HCT116 (cell line): ENCODE measurements around the gene ACTRT2. TPM values are rescaled to one million over a fixed set of nuclear protein-coding genes. Genes with fewer than 3 reads are reported as not detected.

Experiments used
- ATAC-seq: fragments of 200-7000 bp; cut with Tn5 transposase; 2 replicates; pipeline ENCODE4 v1.9.1; 2020; ENCODE audit warnings: mild to moderate bottlenecking, moderate library complexity
- BruUV-seq: library from RNA; stranded (reverse); fragments of 400-500 nt; replicated peaks from 2 replicates; lab custom pipeline; 2021; lab: Mats Ljungman, UMichigan
- CTCF ChIA-PET: fragments of 300-600 bp; sonication (Branson Sonifier 250); formaldehyde crosslinking; loops from one replicate; lab custom pipeline; 2021; ENCODE audit warnings: antibody characterized with exemption; lab: Charles Lee
- POLR2A ChIA-PET: fragments of 300-600, 350-600 bp; sonication (Branson Sonifier 250); formaldehyde crosslinking; loops from one replicate; lab custom pipeline; 2021; ENCODE audit warnings: antibody characterized with exemption; lab: Charles Lee
- RAD21 ChIA-PET, 2 experiments: fragments of 300-600 bp; sonication (Branson Sonifier 250); formaldehyde crosslinking; loops; one replicate each; lab custom pipeline; 2023; ENCODE audit warnings: low total read pairs in 2 of 2; ENCODE audit not compliant: uncharacterized antibody in 2 of 2, unreplicated experiment in 2 of 2, low non-redundant PET in 1 of 2; lab: Charles Lee
- DNase-seq: peaks from one replicate; pipeline ENCODE4 v3.0.0-alpha.2; 2010; ENCODE audit warnings: low read depth, low spot score
- H2AFZ ChIP-seq: fragments of 200-600 bp; shearing (Covaris generic), sonication (generic); 2 replicates; pipeline ENCODE4 v1.6.1; 2017; ENCODE audit warnings: low read depth, mixed run types, mixed read lengths, antibody characterized with exemption, low read length; ENCODE audit not compliant: poor library complexity, severe bottlenecking
- H3K27ac ChIP-seq: 2 replicates; pipeline ENCODE4 v1.5.1; 2012; ENCODE audit warnings: low read depth, low read length
- H3K27me3 ChIP-seq: fragments of 200-600 bp; sonication (generic); 2 replicates; pipeline ENCODE4 v1.6.1; 2016; ENCODE audit warnings: mixed run types, low read length, mixed read lengths; ENCODE audit not compliant: insufficient read depth
- H3K36me3 ChIP-seq, 2 experiments: fragments of 200-500 bp in 1 of 2; fragments of 200-600 bp in 1 of 2; sonication (Bioruptor generic) in 1 of 2; sonication (generic) in 1 of 2; 2 replicates each; pipeline versions ENCODE4 v1.5.1 to v1.6.1; 2014 to 2016; ENCODE audit warnings: low read length in 2 of 2, inconsistent platforms in 1 of 2, mixed read lengths in 1 of 2, mixed run types in 1 of 2; ENCODE audit not compliant: insufficient read depth in 2 of 2, control insufficient read depth in 1 of 2
- H3K4me1 ChIP-seq, 2 experiments: fragments of 200-600 bp in 1 of 2; sonication (generic) in 1 of 2; 2 replicates each; pipeline versions ENCODE4 v1.5.1 to v1.6.1; 2012 to 2017; ENCODE audit warnings: low read length in 2 of 2, inconsistent platforms in 1 of 2, mild to moderate bottlenecking in 1 of 2, mixed read lengths in 1 of 2, mixed run types in 1 of 2, moderate library complexity in 1 of 2; ENCODE audit not compliant: insufficient read depth in 2 of 2, control insufficient read depth in 1 of 2
- H3K4me2 ChIP-seq: fragments of 200-600 bp; sonication (generic); 2 replicates; pipeline ENCODE4 v1.6.1; 2017; ENCODE audit warnings: mixed run types, low read length, mixed read lengths
- H3K4me3 ChIP-seq, 2 experiments: fragments of 200-600 bp in 1 of 2; sonication (generic) in 1 of 2; replicated peaks in 1 of 2; 2 replicates each; pipeline ENCODE4 v1.5.1; 2011 to 2016; ENCODE audit warnings: low read length in 2 of 2, control low read depth in 1 of 2, low read depth in 1 of 2, mild to moderate bottlenecking in 1 of 2, mixed read lengths in 1 of 2, mixed run types in 1 of 2
- H3K79me2 ChIP-seq: fragments of 200-600 bp; sonication (generic); 2 replicates; pipeline ENCODE4 v1.6.1; 2017; ENCODE audit warnings: mild to moderate bottlenecking, mixed run types, low read length, moderate library complexity, mixed read lengths; ENCODE audit not compliant: insufficient read depth
- H3K9ac ChIP-seq: fragments of 200-600 bp; sonication (generic); 2 replicates; pipeline ENCODE4 v1.6.1; 2016; ENCODE audit warnings: low read length, mixed read lengths
- H3K9me2 ChIP-seq: fragments of 200-600 bp; sonication (generic), shearing (Covaris generic); 2 replicates; pipeline ENCODE4 v1.6.1; 2017; ENCODE audit warnings: mixed run types, mild to moderate bottlenecking, moderate library complexity; ENCODE audit not compliant: insufficient read depth
- H3K9me3 ChIP-seq, 2 experiments: fragments of 200-500 bp in 1 of 2; fragments of 200-600 bp in 1 of 2; sonication (Bioruptor generic) in 1 of 2; sonication (generic) in 1 of 2; 2 replicates each; pipeline ENCODE4 v1.6.1; 2014 to 2017; ENCODE audit warnings: low read length in 2 of 2, mixed read lengths in 2 of 2, inconsistent platforms in 1 of 2, low read depth in 1 of 2, mild to moderate bottlenecking in 1 of 2, mixed run types in 1 of 2, moderate library complexity in 1 of 2; ENCODE audit not compliant: control insufficient read depth in 1 of 2, insufficient read depth in 1 of 2
- H4K20me1 ChIP-seq: fragments of 200-600 bp; sonication (generic), shearing (Covaris generic); 2 replicates; pipeline ENCODE4 v1.6.1; 2017; ENCODE audit warnings: mixed run types, mild to moderate bottlenecking, moderate library complexity; ENCODE audit not compliant: insufficient read depth
- CBX3 ChIP-seq: IDR thresholded peaks from 2 replicates; pipeline ENCODE4 v1.6.1; 2012; ENCODE audit warnings: low read depth
- CEBPB ChIP-seq: IDR thresholded peaks from 2 replicates; pipeline ENCODE4 v1.6.1; 2012; ENCODE audit warnings: low read depth
- ELF1 ChIP-seq: IDR thresholded peaks from 2 replicates; pipeline ENCODE4 v1.6.1; 2012; ENCODE audit warnings: low read depth, borderline replicate concordance
- EZH2 ChIP-seq: fragments of 200-600 bp; sonication (generic); IDR thresholded peaks from 2 replicates; pipeline ENCODE4 v1.6.1; 2017; ENCODE audit warnings: antibody characterized with exemption, mixed run types
- EZH2phosphoT487 ChIP-seq: fragments of 200-600 bp; IDR thresholded peaks from 2 replicates; pipeline ENCODE4 v1.6.1; 2018; ENCODE audit warnings: antibody characterized with exemption, borderline replicate concordance
- FOSL1 ChIP-seq: IDR thresholded peaks from 2 replicates; pipeline ENCODE4 v1.6.1; 2012; ENCODE audit warnings: low read depth
- JUND ChIP-seq: IDR thresholded peaks from 2 replicates; pipeline ENCODE4 v1.6.1; 2012
- POLR2A ChIP-seq: IDR thresholded peaks from 2 replicates; pipeline ENCODE4 v1.7.0; 2011; ENCODE audit warnings: borderline replicate concordance; ENCODE audit not compliant: insufficient read depth, insufficient read length; ENCODE audit errors: extremely low read depth
- REST ChIP-seq: IDR thresholded peaks from 2 replicates; pipeline ENCODE4 v1.6.1; 2012; ENCODE audit warnings: low read depth
- SRF ChIP-seq: IDR thresholded peaks from 2 replicates; pipeline ENCODE4 v1.6.1; 2012; ENCODE audit warnings: low read depth
- TCF7L2 ChIP-seq: IDR thresholded peaks from 2 replicates; pipeline ENCODE4 v1.7.0; 2011; ENCODE audit warnings: borderline replicate concordance, inconsistent platforms; ENCODE audit not compliant: insufficient read depth, insufficient read length; ENCODE audit errors: extremely low read depth
- ZNF274 ChIP-seq: fragments of 200-500 bp; sonication (Bioruptor generic); IDR thresholded peaks from 2 replicates; pipeline ENCODE4 v1.6.1; 2014; ENCODE audit warnings: mild to moderate bottlenecking, low read depth, low read length, inconsistent platforms
- intact Hi-C: fragments of 100-400 bp; cut with micrococcal nuclease; formaldehyde crosslinking; loops from 2 replicates; pipeline ENCODE4 v1.10.0; 2022
- total RNA-seq: library from RNA; stranded (reverse); gene quantifications from one replicate; pipeline ENCODE4 v1.2.1, GENCODE V29; 2021; ENCODE audit not compliant: unreplicated experiment
- TF ChIP-seq, protein P1 (sequence below): IDR thresholded peaks from 2 replicates; pipeline ENCODE4 v1.6.1; 2012
- TF ChIP-seq, protein P2 (sequence below): IDR thresholded peaks from 2 replicates; pipeline ENCODE4 v1.6.1; 2012

The ACTRT2 gene
- total RNA-seq, 1 experiment from 2014 or later: not detected

- Histone ChIP-seq H3K27ac (no peak overlapping the region), H3K9me3 (no peaks in the 10 kb centered on the region), H3K9me2 (no peaks in the 10 kb centered on the region), H4K20me1 (no peaks in the 10 kb centered on the region), H3K4me3 (no peak overlapping the region), H3K4me1 (no peaks in the 10 kb centered on the region), H3K79me2 (no peaks in the 10 kb centered on the region), H3K4me2 (no peak overlapping the region), H3K27me3 (peaks cover 31% of the 10 kb centered on the region), H3K9ac (no peak overlapping the region), H2AFZ (no peak overlapping the region), H3K36me3 (no peaks in the 10 kb centered on the region)
- ATAC-seq (no peak), DNase-seq (no peak)
- intact Hi-C loops: no loop called here
- ChIA-PET CTCF (no interaction called here), POLR2A (no interaction called here), RAD21 (no interaction called here)
- no peak for TF ChIP-seq EZH2phosphoT487
- no peak for TF ChIP-seq CBX3
- TF ChIP-seq JUND: no peak
- no peak for TF ChIP-seq SRF
- TF ChIP-seq, protein P1, sequence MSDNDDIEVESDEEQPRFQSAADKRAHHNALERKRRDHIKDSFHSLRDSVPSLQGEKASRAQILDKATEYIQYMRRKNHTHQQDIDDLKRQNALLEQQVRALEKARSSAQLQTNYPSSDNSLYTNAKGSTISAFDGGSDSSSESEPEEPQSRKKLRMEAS: no peak
- TF ChIP-seq TCF7L2: no peak
- no peak for TF ChIP-seq POLR2A
- no peak for TF ChIP-seq FOSL1
- no peak for TF ChIP-seq ZNF274
- TF ChIP-seq EZH2: no peak
- TF ChIP-seq, protein P2, sequence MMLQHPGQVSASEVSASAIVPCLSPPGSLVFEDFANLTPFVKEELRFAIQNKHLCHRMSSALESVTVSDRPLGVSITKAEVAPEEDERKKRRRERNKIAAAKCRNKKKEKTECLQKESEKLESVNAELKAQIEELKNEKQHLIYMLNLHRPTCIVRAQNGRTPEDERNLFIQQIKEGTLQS: no peak
- no peak for TF ChIP-seq REST
- no peak for TF ChIP-seq ELF1
- TF ChIP-seq CEBPB: no peak
- no TSS peak for BruUV-seq
Measured at GRCh38 chr1:3038113-3038551, 16.9 kb downstream of the ACTRT2 start.
